Measurements from ENCODE around the gene FAM76A.

GRCh38 chr1:27744556-27744955 is 18.8 kb downstream of the FAM76A start:
- TF ChIP-seq EZH2 (IDR thresholded peaks at IDR 0.05; ENCODE audit: borderline replicate concordance, low read depth, low read length, poor library complexity, severe bottlenecking) (no peak), CTCF (conservative IDR thresholded peaks at IDR 0.05; ENCODE audit: low read depth, low read length) (no peak)
